HEK293 (cell line): ENCODE measurements around the gene WNT11.

ENCODE experiments used
- CTCF ChIA-PET: fragments of 350-600 bp; formaldehyde crosslinking; extraction: SDS; loops from one replicate; lab custom pipeline; 2021; ENCODE audit warnings: antibody characterized with exemption; lab: Yijun Ruan, JAX
- POLR2A ChIA-PET: fragments of 300-600 bp; formaldehyde crosslinking; extraction: SDS; loops from one replicate; lab custom pipeline; 2020; ENCODE audit warnings: antibody characterized with exemption, inconsistent platforms; lab: Yijun Ruan, JAX
- H3K27ac ChIP-seq: fragments of 200-500 bp; sonication (Bioruptor generic); 2 replicates; pipeline ENCODE4 v1.5.1; 2014; ENCODE audit warnings: low read depth, low read length, control low read depth, inconsistent platforms; ENCODE audit errors: extremely low read depth
- H3K36me3 ChIP-seq, 2 experiments: fragments of 200-500 bp in 1 of 2; sonication (Bioruptor generic) in 1 of 2; 1 replicate in 1 of 2; 2 replicates in 1 of 2; pipeline ENCODE4 v1.5.1; 2014 to 2017; ENCODE audit warnings: inconsistent platforms in 2 of 2, low read length in 2 of 2; ENCODE audit not compliant: control insufficient read depth in 2 of 2, insufficient read depth in 1 of 2
- H3K4me1 ChIP-seq: fragments of 200-500 bp; sonication (Bioruptor generic); 2 replicates; pipeline ENCODE4 v1.5.1; 2014; ENCODE audit warnings: mild to moderate bottlenecking, low read length, inconsistent platforms; ENCODE audit not compliant: control insufficient read depth, insufficient read depth
- H3K4me3 ChIP-seq: 2 replicates; pipeline ENCODE4 v1.5.1; 2011; ENCODE audit warnings: low read depth, mild to moderate bottlenecking, control low read depth, low read length, moderate library complexity
- H3K9me3 ChIP-seq: fragments of 200-500 bp; sonication (Bioruptor generic); 2 replicates; pipeline ENCODE4 v1.5.1; 2014; ENCODE audit warnings: low read depth, low read length, inconsistent platforms; ENCODE audit not compliant: control insufficient read depth, insufficient read depth
- HOXD13 ChIP-seq: sonication (generic); formaldehyde crosslinking; IDR thresholded peaks from 2 replicates; pipeline ENCODE4 v1.8.0; 2022; ENCODE audit warnings: missing genetic modification reagents, borderline replicate concordance
- KLF16 ChIP-seq: fragments of 450-650 bp; formaldehyde crosslinking; IDR thresholded peaks from 2 replicates; pipeline ENCODE4 v1.5.1; 2017; ENCODE audit warnings: missing biosample characterization, missing genetic modification characterization
- KLF9 ChIP-seq: fragments of 450-650 bp; formaldehyde crosslinking; IDR thresholded peaks from 2 replicates; pipeline ENCODE4 v1.5.1; 2016; ENCODE audit warnings: missing biosample characterization, missing genetic modification characterization, low read depth
- PRDM1 ChIP-seq: fragments of 450-650 bp; formaldehyde crosslinking; IDR thresholded peaks from 2 replicates; pipeline ENCODE4; 2016; ENCODE audit warnings: missing biosample characterization, missing genetic modification characterization
- TCF7L2 ChIP-seq: IDR thresholded peaks from 2 replicates; pipeline ENCODE4 v1.6.1; 2011; ENCODE audit warnings: low read depth, mild to moderate bottlenecking, inconsistent platforms, low read length, moderate library complexity, borderline replicate concordance
- ZNF133 ChIP-seq: fragments of 450-650 bp; formaldehyde crosslinking; IDR thresholded peaks from 2 replicates; pipeline ENCODE4 v1.5.1; 2016; ENCODE audit warnings: missing biosample characterization, missing genetic modification characterization
- ZNF155 ChIP-seq: fragments of 450-650 bp; formaldehyde crosslinking; IDR thresholded peaks from 2 replicates; pipeline ENCODE4 v1.5.1; 2016; ENCODE audit warnings: missing biosample characterization, missing genetic modification characterization
- ZNF223 ChIP-seq: fragments of 450-650 bp; formaldehyde crosslinking; IDR thresholded peaks from 2 replicates; pipeline ENCODE4 v1.5.1; 2016; ENCODE audit warnings: missing biosample characterization, missing genetic modification characterization
- ZNF416 ChIP-seq: fragments of 450-650 bp; formaldehyde crosslinking; IDR thresholded peaks from 2 replicates; pipeline ENCODE4 v1.5.1; 2016; ENCODE audit warnings: missing biosample characterization, missing genetic modification characterization
- ZNF629 ChIP-seq: fragments of 450-650 bp; formaldehyde crosslinking; IDR thresholded peaks from 2 replicates; pipeline ENCODE4 v1.5.1; 2017; ENCODE audit warnings: missing biosample characterization, missing genetic modification characterization
- TF ChIP-seq, protein P1 (sequence below): fragments of 450-650 bp; formaldehyde crosslinking; IDR thresholded peaks from 2 replicates; pipeline ENCODE4 v1.5.1; 2016; ENCODE audit warnings: missing biosample characterization, missing genetic modification characterization
- TF ChIP-seq, protein P2 (sequence below): fragments of 450-650 bp; formaldehyde crosslinking; IDR thresholded peaks from 2 replicates; pipeline ENCODE4 v1.5.1; 2017; ENCODE audit warnings: missing biosample characterization, missing genetic modification characterization
- TF ChIP-seq, protein P3 (sequence below): fragments of 450-650 bp; formaldehyde crosslinking; IDR thresholded peaks from 2 replicates; pipeline ENCODE4 v1.5.1; 2016; ENCODE audit warnings: missing biosample characterization, missing genetic modification characterization, borderline replicate concordance
- TF ChIP-seq, protein P4 (sequence below): fragments of 450-650 bp; formaldehyde crosslinking; IDR thresholded peaks from 2 replicates; pipeline ENCODE4 v1.5.1; 2016; ENCODE audit warnings: missing biosample characterization, missing genetic modification characterization

Gene WNT11

DNA sequence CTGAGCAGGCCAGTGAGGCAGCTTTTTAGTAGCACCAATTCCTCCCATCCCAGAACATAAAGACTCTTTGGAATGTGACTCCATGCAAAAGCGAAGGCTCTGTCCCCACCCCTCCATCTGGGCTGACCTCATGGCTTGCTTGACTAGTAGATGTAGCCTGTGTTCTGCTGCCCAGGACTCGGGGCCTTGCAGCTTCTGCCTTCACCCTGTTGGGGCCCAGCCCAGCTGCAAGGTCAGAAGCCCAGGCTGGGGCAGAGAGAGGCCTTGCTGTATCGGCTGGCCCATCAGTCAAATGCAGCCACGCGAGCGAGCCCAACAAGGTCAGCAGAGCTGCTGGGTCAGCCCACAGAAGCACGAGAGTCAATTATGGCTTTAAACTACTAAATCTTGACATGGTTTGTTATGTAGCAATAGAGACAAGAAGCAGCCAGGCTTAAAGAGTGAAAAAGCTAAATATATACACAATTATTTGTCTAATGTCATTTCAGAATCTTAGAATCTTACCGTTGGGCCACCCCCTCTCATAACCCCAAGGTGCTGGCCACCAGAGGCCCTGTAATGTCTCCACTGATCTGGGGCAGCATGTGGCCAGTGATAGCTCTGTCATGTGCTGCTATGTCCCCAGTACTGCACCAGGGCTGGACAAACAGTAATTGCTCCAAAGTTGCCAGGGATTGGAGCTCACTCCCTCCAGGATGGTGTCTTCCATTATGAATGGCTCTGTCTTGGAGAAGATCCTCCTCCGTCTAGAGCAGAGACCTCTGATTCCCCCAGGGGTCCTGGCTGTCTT, 10.4 kb upstream of the WNT11 start:
- TF ChIP-seq, protein P1, sequence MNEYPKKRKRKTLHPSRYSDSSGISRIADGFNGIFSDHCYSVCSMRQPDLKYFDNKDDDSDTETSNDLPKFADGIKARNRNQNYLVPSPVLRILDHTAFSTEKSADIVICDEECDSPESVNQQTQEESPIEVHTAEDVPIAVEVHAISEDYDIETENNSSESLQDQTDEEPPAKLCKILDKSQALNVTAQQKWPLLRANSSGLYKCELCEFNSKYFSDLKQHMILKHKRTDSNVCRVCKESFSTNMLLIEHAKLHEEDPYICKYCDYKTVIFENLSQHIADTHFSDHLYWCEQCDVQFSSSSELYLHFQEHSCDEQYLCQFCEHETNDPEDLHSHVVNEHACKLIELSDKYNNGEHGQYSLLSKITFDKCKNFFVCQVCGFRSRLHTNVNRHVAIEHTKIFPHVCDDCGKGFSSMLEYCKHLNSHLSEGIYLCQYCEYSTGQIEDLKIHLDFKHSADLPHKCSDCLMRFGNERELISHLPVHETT (tag by site-specific recombination), result no peak
- TF ChIP-seq ZNF223 (tag by site-specific recombination), result no peak
- TF ChIP-seq ZNF629 (tag by site-specific recombination), result no peak
- no peak for TF ChIP-seq ZNF133 (tag by site-specific recombination)
- TF ChIP-seq, protein P2, sequence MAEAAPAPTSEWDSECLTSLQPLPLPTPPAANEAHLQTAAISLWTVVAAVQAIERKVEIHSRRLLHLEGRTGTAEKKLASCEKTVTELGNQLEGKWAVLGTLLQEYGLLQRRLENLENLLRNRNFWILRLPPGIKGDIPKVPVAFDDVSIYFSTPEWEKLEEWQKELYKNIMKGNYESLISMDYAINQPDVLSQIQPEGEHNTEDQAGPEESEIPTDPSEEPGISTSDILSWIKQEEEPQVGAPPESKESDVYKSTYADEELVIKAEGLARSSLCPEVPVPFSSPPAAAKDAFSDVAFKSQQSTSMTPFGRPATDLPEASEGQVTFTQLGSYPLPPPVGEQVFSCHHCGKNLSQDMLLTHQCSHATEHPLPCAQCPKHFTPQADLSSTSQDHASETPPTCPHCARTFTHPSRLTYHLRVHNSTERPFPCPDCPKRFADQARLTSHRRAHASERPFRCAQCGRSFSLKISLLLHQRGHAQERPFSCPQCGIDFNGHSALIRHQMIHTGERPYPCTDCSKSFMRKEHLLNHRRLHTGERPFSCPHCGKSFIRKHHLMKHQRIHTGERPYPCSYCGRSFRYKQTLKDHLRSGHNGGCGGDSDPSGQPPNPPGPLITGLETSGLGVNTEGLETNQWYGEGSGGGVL (tag by site-specific recombination), result no peak
- TF ChIP-seq PRDM1 (tag by site-specific recombination), result no peak
- no peak for TF ChIP-seq ZNF155
- TF ChIP-seq, protein P3, sequence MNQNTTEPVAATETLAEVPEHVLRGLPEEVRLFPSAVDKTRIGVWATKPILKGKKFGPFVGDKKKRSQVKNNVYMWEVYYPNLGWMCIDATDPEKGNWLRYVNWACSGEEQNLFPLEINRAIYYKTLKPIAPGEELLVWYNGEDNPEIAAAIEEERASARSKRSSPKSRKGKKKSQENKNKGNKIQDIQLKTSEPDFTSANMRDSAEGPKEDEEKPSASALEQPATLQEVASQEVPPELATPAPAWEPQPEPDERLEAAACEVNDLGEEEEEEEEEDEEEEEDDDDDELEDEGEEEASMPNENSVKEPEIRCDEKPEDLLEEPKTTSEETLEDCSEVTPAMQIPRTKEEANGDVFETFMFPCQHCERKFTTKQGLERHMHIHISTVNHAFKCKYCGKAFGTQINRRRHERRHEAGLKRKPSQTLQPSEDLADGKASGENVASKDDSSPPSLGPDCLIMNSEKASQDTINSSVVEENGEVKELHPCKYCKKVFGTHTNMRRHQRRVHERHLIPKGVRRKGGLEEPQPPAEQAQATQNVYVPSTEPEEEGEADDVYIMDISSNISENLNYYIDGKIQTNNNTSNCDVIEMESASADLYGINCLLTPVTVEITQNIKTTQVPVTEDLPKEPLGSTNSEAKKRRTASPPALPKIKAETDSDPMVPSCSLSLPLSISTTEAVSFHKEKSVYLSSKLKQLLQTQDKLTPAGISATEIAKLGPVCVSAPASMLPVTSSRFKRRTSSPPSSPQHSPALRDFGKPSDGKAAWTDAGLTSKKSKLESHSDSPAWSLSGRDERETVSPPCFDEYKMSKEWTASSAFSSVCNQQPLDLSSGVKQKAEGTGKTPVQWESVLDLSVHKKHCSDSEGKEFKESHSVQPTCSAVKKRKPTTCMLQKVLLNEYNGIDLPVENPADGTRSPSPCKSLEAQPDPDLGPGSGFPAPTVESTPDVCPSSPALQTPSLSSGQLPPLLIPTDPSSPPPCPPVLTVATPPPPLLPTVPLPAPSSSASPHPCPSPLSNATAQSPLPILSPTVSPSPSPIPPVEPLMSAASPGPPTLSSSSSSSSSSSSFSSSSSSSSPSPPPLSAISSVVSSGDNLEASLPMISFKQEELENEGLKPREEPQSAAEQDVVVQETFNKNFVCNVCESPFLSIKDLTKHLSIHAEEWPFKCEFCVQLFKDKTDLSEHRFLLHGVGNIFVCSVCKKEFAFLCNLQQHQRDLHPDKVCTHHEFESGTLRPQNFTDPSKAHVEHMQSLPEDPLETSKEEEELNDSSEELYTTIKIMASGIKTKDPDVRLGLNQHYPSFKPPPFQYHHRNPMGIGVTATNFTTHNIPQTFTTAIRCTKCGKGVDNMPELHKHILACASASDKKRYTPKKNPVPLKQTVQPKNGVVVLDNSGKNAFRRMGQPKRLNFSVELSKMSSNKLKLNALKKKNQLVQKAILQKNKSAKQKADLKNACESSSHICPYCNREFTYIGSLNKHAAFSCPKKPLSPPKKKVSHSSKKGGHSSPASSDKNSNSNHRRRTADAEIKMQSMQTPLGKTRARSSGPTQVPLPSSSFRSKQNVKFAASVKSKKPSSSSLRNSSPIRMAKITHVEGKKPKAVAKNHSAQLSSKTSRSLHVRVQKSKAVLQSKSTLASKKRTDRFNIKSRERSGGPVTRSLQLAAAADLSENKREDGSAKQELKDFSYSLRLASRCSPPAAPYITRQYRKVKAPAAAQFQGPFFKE, result no peak
- TF ChIP-seq ZNF416 (tag by site-specific recombination), result no peak
- no peak for TF ChIP-seq HOXD13 (CRISPR knock-in tag)
- TF ChIP-seq KLF9, result no peak
- TF ChIP-seq KLF16, result no peak
- no peak for TF ChIP-seq TCF7L2
- TF ChIP-seq, protein P4, sequence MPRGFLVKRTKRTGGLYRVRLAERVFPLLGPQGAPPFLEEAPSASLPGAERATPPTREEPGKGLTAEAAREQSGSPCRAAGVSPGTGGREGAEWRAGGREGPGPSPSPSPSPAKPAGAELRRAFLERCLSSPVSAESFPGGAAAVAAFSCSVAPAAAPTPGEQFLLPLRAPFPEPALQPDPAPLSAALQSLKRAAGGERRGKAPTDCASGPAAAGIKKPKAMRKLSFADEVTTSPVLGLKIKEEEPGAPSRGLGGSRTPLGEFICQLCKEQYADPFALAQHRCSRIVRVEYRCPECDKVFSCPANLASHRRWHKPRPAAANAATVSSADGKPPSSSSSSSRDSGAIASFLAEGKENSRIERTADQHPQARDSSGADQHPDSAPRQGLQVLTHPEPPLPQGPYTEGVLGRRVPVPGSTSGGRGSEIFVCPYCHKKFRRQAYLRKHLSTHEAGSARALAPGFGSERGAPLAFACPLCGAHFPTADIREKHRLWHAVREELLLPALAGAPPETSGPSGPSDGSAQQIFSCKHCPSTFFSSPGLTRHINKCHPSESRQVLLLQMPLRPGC (tag by site-specific recombination), result no peak
- Histone ChIP-seq H3K4me3 (no peak overlapping the region), H3K4me1 (no peaks in the 10 kb centered on the region), H3K36me3 (no peaks in the 10 kb centered on the region), H3K9me3 (no peaks in the 10 kb centered on the region), H3K27ac (no peak overlapping the region)
- POLR2A ChIA-PET, result no interaction called here
- CTCF ChIA-PET, result interaction anchor here (0.6 to 3.4 kb wide), 6 partner anchors 9 to 475 kb away, joined by 3 to 20 read pairs (median 3); no protein-coding TSS in a partner anchor
